GM12872 (cell line): Measurements from ENCODE around the gene CCDC178.

Source experiments
- TF ChIP-seq, protein P1 (sequence below): IDR thresholded peaks from 3 replicates; pipeline ENCODE4 v1.5.1; 2011; ENCODE audit warnings: low read depth, mild to moderate bottlenecking, low read length, moderate library complexity; ENCODE audit not compliant: insufficient read depth

Gene CCDC178

DNA sequence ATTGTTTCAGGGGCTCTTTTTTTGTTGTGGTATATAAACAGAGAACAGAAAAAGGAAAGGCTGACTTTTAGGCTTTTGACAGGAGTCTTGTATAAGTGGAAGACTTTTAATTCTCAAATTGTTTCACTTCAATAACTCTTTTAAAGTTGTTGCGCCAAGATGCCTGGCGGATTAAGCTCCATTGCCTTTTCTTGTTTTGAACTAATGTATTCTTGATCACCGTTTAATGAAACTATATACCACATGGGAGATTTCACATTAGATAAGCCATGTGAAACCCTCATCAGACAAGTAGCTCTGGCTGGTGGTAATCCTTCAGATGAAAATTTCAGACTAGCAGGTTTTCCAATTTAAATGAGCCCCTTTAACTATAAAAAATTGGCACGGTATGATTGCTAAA is 257.4 kb downstream of the CCDC178 start:
- TF ChIP-seq, protein P1, sequence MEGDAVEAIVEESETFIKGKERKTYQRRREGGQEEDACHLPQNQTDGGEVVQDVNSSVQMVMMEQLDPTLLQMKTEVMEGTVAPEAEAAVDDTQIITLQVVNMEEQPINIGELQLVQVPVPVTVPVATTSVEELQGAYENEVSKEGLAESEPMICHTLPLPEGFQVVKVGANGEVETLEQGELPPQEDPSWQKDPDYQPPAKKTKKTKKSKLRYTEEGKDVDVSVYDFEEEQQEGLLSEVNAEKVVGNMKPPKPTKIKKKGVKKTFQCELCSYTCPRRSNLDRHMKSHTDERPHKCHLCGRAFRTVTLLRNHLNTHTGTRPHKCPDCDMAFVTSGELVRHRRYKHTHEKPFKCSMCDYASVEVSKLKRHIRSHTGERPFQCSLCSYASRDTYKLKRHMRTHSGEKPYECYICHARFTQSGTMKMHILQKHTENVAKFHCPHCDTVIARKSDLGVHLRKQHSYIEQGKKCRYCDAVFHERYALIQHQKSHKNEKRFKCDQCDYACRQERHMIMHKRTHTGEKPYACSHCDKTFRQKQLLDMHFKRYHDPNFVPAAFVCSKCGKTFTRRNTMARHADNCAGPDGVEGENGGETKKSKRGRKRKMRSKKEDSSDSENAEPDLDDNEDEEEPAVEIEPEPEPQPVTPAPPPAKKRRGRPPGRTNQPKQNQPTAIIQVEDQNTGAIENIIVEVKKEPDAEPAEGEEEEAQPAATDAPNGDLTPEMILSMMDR: no peak

DNA sequence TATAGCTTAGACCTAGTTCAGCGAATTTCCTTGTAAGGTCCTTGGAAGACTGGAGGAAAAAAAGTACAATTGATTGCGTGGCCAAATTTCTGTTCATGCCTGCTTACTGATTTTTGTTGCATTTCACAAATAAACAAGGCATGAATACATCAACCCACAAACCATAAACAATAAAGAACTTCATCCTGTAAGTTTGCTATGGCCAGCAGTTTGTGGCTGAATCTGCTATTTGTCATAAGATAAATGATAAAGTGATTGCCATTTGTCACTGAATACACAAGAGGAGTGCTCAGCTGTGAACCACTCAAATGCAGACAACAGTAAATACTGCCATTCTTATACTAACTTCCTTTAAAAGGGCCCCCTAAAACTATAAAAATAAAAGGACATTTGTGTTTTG is 259.5 kb downstream of the CCDC178 start:
- TF ChIP-seq, protein P1: no peak

DNA sequence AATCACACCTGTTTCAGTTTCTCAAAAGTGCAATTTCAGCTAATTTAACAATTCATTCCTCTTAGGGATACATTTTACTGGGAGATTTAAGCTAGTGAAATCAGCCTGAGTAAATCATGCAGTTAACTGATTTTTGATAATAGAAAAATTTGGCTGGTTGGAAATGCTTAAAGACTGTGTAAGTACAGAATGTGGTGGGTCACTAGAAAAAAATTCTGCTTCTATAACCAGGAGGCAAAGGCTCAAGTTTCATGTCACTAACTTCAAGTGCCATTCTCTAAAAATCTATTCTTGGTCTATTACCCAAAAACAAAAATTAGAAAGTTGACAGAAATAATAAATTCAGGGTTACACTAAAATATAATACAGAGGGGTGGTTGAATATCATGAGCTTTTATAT is 271.3 kb downstream of the CCDC178 start:
- TF ChIP-seq, protein P1: no peak

DNA sequence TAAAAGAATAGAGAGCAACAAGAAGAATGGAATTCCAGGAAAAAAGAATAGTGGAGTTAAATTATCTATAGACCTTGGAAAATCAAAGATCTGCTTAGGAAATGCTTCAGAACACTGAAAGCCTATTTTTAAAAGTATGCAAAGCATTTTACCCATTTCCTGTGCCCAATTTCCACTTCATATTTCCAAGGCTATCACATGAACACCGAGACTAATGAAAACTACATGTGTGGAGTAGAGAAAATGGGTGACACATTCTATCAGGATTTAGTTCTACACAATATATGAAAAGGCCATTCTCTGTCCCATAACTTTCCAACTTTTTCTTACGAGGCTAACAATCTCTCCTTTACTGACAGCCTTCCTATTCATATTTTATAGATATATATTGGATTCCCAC is 279.4 kb downstream of the CCDC178 start:
- TF ChIP-seq, protein P1: no peak

DNA sequence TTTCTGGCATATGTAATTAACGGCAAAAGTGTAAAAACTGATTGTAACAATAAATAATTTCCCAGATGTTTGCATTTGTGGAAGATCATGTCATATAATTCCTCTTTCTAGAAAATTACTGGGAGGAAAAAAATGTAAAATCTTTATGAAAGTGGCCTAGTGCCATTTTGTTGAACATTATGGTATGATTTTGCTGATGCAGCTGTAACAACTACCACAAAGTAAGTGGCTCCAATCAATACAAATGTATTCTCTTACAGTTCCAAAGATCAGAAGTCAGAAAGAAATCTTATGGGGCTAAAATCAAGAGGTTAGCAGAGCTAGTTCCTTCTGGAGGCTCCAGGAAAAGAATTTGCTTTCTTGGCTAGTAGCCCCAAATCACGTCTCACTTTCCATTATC is 281.4 kb downstream of the CCDC178 start:
- TF ChIP-seq, protein P1: no peak

DNA sequence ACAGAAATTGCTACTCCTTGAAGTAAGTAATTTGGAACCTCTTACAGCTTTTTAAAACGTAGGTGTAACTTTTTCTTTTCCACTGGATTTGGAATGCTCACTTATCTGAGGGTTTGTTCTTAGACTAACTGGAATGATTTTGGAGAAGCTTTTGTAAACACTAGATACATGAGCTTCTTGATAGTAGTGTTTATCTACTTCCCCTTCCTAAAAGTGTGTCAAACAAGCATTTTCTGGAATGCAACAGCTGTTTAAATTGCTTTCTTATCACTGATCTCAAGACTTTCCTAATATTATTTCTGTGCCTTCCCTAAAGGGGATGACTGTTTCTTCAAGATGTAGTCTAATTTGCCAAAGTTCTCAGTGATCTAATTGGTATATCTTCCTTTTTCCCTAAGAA is 282.6 kb downstream of the CCDC178 start:
- TF ChIP-seq, protein P1: no peak

DNA sequence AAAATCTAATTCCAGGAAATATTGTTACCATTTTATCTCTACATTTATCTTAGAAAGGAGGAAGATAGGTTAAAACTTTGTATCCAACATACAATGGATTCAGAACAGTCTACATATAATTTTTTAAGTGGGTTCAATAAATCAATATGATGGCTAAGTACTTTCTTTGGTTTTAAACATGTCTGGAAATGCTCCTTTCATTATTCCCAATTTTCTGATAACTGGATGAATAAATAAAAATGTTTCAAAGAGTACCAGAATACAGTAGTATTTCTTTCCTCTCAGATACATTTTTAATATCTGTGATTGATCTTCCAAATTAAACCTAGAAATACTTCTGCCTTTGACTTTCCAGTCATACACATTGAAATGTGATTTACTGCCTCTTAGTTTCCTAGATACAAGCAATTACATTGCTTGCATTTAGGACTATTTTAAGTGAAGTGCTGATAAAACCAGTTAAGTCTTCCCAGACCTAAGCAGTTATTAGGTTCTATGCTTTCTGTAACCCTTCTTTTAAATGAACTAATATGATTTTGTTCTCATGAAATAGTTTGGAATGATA is 283.5 kb downstream of the CCDC178 start:
- TF ChIP-seq, protein P1: no peak

DNA sequence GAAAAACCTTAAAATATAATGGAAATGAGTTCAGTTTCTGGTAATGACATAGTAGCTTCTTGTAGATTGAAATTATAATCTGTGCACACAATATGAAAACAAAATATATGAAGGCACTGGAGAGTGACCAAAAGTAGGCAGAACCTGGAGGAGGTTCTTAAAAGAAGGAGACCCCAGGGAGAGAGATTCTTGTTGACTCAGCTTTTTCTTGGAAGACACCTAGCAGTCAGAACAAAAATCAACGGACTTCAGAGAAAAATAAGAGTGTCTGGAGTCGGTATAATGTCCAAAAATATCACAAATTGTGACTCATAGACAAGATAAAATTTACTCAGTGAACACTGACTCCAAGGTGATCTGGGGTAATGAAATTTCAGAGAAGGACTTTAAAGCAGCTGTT is 286.5 kb downstream of the CCDC178 start:
- TF ChIP-seq, protein P1: no peak
